ENCODE data around the gene ADAT1.
A peak's percentile ranks its signal among the peaks of the same experiment; 100 is the strongest.

The ADAT1 gene, protein sequence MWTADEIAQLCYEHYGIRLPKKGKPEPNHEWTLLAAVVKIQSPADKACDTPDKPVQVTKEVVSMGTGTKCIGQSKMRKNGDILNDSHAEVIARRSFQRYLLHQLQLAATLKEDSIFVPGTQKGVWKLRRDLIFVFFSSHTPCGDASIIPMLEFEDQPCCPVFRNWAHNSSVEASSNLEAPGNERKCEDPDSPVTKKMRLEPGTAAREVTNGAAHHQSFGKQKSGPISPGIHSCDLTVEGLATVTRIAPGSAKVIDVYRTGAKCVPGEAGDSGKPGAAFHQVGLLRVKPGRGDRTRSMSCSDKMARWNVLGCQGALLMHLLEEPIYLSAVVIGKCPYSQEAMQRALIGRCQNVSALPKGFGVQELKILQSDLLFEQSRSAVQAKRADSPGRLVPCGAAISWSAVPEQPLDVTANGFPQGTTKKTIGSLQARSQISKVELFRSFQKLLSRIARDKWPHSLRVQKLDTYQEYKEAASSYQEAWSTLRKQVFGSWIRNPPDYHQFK

DNA sequence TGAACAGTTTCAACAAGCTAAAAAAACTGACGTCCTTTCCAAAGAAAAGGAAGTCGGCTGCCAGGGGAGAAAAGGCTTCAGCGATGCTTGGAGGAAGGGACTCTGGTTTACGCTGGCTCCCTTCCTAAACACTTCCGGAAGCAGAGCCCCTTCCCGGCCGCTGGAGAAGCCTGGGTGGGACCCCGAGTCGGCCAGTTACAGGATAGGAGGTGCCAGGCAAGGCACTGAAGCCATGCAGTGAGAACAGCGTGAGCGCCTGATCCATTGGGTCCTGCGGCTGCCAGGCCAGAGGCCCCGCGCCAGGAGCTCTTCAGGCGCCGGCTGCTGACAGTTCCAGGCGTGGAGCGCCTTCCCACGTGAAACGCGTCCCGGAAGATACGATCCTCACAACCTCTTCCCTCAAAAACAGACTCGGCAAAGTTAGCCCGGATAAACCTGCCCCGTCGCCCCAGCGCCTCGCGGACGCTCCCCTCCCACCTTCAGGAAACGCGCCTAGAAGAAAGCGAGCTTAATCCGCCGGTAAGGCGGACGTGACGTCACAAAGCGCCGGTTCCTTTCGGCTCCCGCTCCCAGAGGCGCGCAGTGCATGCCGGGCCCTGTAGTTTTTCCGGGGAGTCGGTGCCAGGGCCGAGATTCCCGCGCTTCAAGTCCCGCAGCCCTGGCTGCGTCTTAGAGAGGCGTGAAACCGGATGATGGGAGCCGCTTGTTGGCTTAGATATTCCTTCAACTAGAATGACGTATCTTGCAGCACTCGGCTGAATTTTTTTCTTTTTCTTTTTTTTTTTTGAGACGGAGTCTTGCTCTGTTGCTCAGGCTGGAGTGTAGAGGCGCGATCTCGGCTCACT lies at the start of gene ADAT1:
ADAT1 (minus strand) TSS at position 521 of the 845 bp plus-strand sequence. CDS start 2,482 bp downstream, outside the sequence.
- DNase-seq = peak; percentile 98

DNA sequence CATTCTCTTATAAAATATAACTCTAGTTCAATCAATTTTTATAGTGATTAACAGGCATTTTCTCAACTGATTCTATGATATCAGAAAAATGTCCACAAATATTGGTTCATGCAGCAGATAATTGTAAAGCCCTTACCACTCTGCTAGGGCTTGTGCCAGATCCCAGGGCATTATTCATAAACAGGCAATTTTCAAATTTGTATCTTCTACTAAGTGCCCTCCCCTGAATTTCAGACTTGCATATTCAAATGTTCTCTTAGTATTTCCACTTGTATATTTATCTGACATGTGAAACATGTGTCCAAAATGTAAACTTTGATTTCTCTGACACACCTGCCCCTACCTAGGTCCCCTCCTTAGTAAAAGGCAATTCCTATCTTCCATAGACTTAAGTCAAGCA lies 44.4 kb upstream of the ADAT1 start:
- no peak for DNase-seq

GRCh38 chr16:75660726-75661302 lies 37.7 kb upstream of the ADAT1 start:
- no peak for DNase-seq

DNA sequence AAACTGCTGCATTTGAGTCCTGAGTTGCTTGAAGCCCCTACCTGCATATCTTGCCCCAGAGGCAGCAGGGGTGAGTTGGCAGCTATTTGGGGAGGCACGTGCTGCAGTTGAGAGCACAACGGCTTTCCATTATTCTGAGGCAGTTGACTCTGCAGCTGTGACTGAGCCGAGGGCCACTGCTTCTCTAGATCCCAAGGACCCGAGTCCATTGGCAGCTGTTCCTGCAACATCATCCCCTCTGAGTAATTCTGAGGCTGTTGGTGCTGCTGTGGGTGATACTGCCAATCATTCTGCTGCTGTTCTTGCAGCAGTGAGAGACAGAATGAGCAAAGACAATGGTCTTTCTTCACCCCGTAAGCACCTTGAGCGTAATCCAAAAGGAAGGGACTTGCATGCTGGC lies 37.2 kb upstream of the ADAT1 start:
- no peak for DNase-seq

DNA sequence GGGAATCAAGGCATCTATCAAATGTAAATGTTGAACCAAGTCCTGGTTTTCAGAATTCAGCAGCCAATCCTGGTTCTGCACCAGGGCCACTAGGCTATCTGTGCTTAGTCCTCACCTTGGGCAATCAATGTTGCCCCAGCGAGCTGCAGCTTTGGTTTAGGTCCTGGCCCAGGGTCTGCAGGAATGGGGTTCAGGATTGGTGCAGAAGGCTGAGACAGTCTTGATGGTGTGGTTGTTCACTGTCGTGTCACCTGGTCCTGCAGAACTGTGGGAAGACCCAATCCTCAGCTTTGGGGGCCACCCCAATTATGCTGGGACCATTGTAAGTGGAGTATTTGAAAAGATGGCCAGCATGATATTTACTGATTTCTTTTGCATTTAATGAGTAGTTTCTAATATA lies 35.1 kb upstream of the ADAT1 start:
- no peak for DNase-seq

DNA sequence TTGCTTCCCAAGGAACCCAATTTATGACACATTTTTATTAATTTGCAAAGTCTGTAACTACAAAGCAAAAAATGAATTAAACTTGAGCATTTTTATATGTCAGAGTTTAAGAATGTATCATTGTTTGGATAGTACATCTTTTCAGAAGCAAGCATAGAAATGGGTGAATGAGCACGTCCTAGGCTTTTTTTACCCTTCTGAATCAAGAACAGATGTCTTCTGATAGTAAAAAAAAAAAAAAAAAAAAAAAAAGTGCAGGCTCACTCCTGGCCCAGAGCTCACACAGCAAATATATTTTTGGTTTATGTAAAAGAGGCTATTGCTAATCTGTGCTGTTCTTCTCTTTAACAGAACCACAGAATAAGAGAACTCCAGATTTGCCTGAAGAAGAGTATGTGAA lies 30.8 kb upstream of the ADAT1 start:
- peak; percentile 72 for DNase-seq

GRCh38 chr16:75648265-75649076 lies 25.4 kb upstream of the ADAT1 start:
- DNase-seq = peak; percentile 63

- peak; percentile 91 for DNase-seq
These were observed 24.6 kb upstream of the ADAT1 start, which contains the start of the genes KARS1 and TERF2IP for GRCh38 chr16:75647492-75648264. KARS1 (minus strand) TSS chr16:75647665; CDS start chr16:75647639, 26 bp downstream. TERF2IP (plus strand) TSS chr16:75647773; CDS start chr16:75647883, 110 bp downstream.

- DNase-seq = no peak
These were observed 24.0 kb upstream of the ADAT1 start for GRCh38 chr16:75647112-75647491.

DNA sequence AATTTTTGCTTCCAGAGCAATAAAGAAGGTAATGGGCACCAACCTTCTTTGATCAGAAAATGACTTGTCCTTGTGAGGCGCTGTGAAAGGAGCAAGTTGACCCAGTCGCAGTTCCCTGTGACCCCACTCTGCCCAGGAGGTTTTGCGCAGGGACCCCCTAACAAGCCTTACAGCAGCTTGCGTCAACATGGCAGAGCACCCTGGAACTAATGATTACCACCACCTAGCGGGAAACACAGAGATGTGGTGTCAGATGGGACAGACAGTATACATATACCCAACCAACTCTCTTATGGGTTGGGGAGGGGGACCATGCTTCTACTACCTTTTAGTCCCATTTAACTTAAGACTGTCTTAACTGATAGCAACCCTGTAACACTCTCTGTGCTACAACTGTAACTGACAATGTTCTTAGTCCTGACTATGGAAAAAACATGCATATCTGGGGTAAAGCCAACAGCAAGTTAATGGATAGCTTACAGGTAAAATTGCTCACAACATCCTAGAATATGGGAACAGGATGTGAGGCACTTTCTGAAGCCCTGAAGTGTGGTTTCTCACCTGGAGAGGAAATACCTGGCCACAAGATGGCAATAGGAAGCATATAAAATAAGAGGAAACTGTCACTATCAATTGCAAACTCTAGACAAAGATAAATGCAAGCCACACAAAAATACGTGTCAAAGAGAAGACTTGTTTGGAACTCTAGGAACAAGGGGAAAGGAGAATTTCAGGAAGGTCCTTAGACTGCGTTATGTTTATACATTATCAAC lies 21.3 kb upstream of the ADAT1 start:
- no peak for DNase-seq

GRCh38 chr16:75640598-75640997 lies 17.5 kb upstream of the ADAT1 start:
- no peak for DNase-seq

- DNase-seq = no peak
These were observed 12.0 kb upstream of the ADAT1 start for GRCh38 chr16:75635036-75635435.

- DNase-seq = no peak
These were observed 9.8 kb upstream of the ADAT1 start for GRCh38 chr16:75632857-75633256.

GRCh38 chr16:75630052-75630451 lies 7.0 kb upstream of the ADAT1 start:
- DNase-seq = no peak

- no peak for DNase-seq
These were observed 6.1 kb upstream of the ADAT1 start for GRCh38 chr16:75629132-75629531.

DNA sequence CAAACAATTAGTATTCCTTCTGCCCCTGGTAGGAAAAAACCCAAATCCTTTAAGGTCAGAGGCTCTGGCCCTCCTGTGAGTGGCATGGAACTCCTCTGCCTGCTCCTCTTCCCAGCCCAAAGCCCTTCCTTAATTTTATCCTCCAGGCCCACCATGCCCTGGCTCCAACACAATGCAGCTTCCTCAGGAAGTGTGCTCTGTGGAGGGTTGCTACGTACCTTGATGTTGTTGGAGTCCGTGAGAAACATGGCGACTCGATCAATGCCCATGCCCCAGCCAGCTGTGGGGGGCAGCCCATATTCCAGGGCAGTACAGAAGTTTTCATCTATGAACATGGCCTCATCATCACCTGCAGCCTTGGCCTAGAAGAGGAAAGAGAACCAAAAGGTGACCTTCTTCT lies 5.3 kb upstream of the ADAT1 start:
- no peak for DNase-seq

DNA sequence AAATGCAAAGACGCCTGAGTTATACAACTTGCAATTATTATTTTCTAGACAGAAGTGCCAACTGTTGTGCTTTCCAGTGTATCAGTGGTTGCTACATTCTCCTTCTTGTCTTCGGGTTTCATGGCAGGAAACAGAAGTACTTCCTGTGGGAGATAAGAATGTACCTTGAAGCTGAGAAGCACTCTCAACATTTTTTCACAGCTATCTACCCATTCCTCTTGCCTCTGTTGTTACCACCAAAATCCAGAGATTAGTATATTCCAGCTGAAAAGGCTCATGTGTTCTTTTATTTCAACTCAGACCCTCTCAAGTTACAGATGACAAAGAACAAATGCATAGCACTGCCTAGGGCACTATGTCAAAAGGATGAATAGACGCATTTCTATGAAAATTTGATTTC lies 4.8 kb upstream of the ADAT1 start:
- DNase-seq = no peak

DNA sequence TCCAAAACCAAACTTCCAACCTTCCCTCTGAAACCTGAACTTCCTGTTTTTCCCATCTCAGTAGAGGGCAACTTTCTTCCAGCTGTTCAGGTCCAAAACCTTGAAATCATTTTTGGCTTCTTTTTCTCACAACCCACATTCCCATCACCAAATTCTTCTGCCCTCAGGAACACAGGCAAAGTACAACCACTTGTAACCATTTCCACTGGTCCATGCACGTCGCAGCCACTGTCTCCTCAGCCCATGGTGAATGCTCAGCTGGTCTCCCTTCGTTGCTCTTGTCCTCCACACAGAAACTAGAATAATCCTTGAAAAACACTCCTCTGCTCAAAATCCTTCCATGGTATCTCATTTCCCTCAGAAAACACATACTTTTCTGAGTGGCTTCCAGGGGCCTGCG lies 3.7 kb upstream of the ADAT1 start:
- DNase-seq = no peak

GRCh38 chr16:75624921-75625334 lies 1.8 kb upstream of the ADAT1 start:
- DNase-seq = peak; percentile 23

- peak; percentile 42 for DNase-seq
These were observed 2.0 kb downstream of the ADAT1 start for GRCh38 chr16:75621170-75621477.

Measured in fibroblast of skin of right quadriceps (primary cell).